ENCODE results near the gene CACNG8.
"Not testable (repeated sequence)": the region's sequence is repeated elsewhere in the genome, so short reads cannot be mapped to it uniquely, and the experiment has no call there.

CACNG8 gene

GRCh38 chr19:53962887-53963431 lies at the start of gene CACNG8:
TSS of gene CACNG8 (plus strand) at chr19:53962937.
- in situ Hi-C loops (cut with MboI; ENCODE audit: low sequenced_read_pairs) = no loop called here

DNA sequence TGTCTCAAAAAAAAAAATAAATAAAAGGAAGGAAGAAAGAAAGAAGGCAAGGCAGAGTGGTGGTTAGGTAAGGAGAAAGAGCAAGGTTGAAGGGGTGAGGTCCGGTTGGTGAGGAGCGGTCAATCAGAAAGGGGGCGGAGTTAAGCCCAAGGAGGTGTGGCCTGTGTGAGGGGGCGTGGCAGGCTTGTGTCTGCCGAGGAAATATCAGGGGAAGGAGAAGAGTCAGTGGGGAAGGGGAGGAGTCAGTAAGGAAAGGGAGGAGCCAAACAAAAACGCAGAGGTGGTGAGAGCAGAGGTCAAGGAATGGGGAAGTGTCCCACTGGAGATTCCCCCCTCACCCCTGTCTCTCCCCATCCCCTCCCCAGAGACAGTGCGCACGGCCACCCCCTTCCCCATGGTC lies 47.7 kb upstream of the CACNG8 start:
- in situ Hi-C loops (cut with MboI; ENCODE audit: low sequenced_read_pairs) = no loop called here

DNA sequence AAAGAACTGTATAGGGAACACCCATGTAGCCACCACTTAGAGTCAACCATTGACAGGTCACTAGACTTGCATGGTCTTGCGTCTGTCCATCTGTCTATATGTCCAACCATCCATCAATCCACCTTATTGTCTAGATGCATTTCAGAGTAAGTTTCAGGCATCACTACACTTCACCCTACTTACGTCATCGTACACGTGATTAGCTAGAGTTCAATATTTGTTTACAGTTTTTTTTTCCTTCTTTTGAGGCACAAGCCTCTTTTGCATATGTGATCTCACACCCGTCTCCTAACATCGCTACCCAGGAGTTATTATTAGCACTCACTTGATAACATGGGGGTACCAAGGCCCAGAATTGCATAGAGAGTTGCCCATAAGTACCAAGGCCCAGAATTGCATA lies 46.7 kb upstream of the CACNG8 start:
- in situ Hi-C loops (cut with MboI; ENCODE audit: low sequenced_read_pairs) = no loop called here

DNA sequence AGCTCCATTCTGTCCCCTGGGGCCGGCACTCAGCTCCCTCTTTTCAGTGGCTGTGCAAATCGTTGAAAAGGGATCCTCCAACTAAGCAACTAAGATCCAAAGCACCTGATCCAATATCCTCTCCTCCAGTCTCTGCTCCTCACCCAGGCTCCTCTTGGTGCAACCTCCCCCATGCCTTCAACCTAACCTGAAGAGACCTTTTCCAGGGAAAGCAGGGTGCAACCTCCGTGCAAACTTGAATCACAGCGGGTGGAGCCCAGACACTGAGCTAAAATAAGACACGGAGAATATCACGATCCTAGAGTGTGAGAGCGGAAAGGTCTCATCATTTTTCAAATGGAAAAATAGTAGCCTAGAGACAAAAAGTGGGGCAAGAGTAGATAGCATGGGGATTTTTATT lies 45.4 kb upstream of the CACNG8 start:
- in situ Hi-C loops (cut with MboI; ENCODE audit: low sequenced_read_pairs) = no loop called here

GRCh38 chr19:53927739-53928138 lies 35.0 kb upstream of the CACNG8 start:
- in situ Hi-C loops (cut with MboI; ENCODE audit: low sequenced_read_pairs) = no loop called here

GRCh38 chr19:53936029-53936428 lies 26.7 kb upstream of the CACNG8 start:
- in situ Hi-C loops (cut with MboI; ENCODE audit: low sequenced_read_pairs) = no loop called here

GRCh38 chr19:53942001-53942786 lies 20.5 kb upstream of the CACNG8 start:
- in situ Hi-C loops (cut with MboI; ENCODE audit: low sequenced_read_pairs) = no loop called here

GRCh38 chr19:53944416-53944815 lies 18.3 kb upstream of the CACNG8 start:
- in situ Hi-C loops (cut with MboI; ENCODE audit: low sequenced_read_pairs) = no loop called here

GRCh38 chr19:53944933-53945332 lies 17.8 kb upstream of the CACNG8 start:
- in situ Hi-C loops (cut with MboI; ENCODE audit: low sequenced_read_pairs) = no loop called here

- in situ Hi-C loops (cut with MboI; ENCODE audit: low sequenced_read_pairs) = no loop called here
Observed at GRCh38 chr19:53945441-53945840, 17.3 kb upstream of the CACNG8 start.

DNA sequence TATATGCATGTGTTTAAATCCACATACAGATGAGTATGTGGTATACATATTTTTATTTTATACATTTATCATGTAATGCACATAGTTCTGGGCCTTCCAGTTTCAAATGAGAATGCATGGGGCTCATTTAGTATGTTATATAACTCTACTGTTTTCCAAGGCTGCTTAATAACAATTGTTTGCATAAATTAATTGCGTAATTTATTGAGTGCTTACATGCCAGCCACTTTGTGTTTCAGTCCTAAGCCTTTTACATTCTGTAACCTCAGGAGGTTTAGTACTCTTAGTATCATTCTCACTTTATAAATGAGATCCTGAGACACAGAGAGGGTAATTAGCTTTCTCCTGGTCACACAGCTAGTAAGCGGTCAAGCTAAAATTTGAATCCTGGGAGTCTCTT lies 16.7 kb upstream of the CACNG8 start:
- in situ Hi-C loops (cut with MboI; ENCODE audit: low sequenced_read_pairs) = no loop called here

- in situ Hi-C loops (cut with MboI; ENCODE audit: low sequenced_read_pairs) = no loop called here
Observed at GRCh38 chr19:53947624-53948023, 15.1 kb upstream of the CACNG8 start.

- in situ Hi-C loops (cut with MboI; ENCODE audit: low sequenced_read_pairs) = not testable (repeated sequence)
Observed at GRCh38 chr19:53948611-53949010, 14.1 kb upstream of the CACNG8 start.

- in situ Hi-C loops (cut with MboI; ENCODE audit: low sequenced_read_pairs) = no loop called here
Observed at GRCh38 chr19:53951436-53951835, 11.3 kb upstream of the CACNG8 start.

GRCh38 chr19:53951947-53952346 lies 10.8 kb upstream of the CACNG8 start:
- in situ Hi-C loops (cut with MboI; ENCODE audit: low sequenced_read_pairs) = no loop called here

- in situ Hi-C loops (cut with MboI; ENCODE audit: low sequenced_read_pairs) = no loop called here
Observed at GRCh38 chr19:53953383-53953782, 9.4 kb upstream of the CACNG8 start.

DNA sequence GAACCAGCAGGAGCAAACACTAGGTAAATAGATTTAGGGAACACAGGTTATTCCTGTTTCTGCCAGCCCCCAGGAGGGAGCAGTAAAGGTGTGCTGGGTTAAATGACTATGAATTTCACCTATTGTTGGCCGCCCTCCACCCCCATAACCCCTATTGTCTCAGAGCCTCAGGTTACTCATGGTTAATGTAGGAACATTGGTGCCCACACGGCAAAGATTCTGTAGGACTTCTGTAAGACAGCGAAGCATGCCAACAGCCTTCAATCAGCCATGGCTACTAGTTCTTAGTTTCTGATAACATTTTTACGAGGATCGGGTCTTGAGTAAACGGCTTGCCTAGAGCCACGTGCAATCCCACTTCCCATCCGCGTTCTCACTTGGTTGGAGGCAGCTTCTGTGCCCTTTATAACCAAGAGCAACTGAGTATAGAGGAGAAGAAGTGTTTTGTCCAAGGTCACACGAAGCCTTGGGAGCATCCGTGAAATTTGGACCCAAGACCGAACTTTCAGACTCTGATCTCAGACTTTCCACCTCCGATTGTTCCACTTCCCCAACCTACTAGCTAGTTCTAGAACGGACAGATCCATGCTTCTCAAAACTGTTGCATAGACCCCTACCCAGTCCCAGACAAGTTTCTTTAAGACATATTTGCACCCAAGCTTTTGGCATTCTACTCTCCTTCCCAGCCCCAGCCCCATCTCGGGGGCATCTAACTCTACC lies 5.1 kb upstream of the CACNG8 start:
- in situ Hi-C loops (cut with MboI; ENCODE audit: low sequenced_read_pairs) = no loop called here

DNA sequence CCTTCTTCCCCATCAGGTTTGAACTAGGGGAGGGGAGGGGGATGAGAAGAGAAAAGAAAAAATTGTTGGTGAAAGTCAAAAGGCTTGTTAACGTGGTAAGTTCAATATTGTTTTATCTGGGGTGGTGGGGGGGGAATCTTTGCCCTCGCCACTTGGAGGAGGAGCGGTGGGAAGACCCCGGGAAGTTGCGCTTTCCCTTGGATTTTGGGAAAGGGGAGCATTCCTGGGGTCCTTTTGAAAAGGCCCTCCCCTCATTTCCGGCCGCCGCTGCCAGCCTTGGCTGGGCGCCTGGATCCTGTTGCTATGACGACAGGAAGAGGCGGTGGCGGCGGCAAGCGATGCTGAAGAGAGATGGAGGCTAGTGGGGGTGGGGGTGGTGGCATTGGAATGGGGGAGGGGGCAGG lies 4.6 kb upstream of the CACNG8 start:
- in situ Hi-C loops (cut with MboI; ENCODE audit: low sequenced_read_pairs) = no loop called here

- in situ Hi-C loops (cut with MboI; ENCODE audit: low sequenced_read_pairs) = no loop called here
Observed at GRCh38 chr19:53958823-53959757, 3.6 kb upstream of the CACNG8 start.

- in situ Hi-C loops (cut with MboI; ENCODE audit: low sequenced_read_pairs) = no loop called here
Observed at GRCh38 chr19:53960187-53960586, 2.5 kb upstream of the CACNG8 start.

DNA sequence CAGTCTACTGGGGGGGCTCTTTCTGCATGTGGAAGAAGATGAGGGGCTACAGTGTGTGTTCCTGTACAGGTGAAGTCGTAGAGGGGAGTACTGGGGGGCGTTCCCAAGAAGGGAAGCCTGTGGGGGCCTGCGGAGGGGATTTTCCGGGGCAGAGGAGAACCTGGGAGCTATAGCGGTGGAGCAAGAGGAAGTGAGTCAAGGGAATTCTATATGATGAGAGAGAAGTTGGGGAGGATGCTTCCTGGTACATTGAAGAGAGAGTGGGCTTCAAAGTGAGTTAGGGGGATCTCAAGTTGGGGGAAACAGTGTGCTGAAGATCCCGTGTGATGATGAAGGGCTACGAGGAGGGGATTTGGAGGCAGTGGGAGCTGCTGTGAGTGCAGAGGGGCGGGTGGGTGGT lies 1.9 kb upstream of the CACNG8 start:
- in situ Hi-C loops (cut with MboI; ENCODE audit: low sequenced_read_pairs) = no loop called here

Data from HL-60/S4 (cell line).